Measurements from ENCODE around the gene RHOT2. TPM values are rescaled to one million over a fixed set of nuclear protein-coding genes. Genes with fewer than 3 reads are reported as not detected.
A peak's percentile ranks its signal among the peaks of the same experiment; 100 is the strongest.

Gene RHOT2
- total and polyA plus RNA-seq, 10 of the 15 experiments (the other 5 are each of a cell fraction or from before 2014, with no cell fraction given): 3.7 to 174 (median 69.8) TPM

DNA sequence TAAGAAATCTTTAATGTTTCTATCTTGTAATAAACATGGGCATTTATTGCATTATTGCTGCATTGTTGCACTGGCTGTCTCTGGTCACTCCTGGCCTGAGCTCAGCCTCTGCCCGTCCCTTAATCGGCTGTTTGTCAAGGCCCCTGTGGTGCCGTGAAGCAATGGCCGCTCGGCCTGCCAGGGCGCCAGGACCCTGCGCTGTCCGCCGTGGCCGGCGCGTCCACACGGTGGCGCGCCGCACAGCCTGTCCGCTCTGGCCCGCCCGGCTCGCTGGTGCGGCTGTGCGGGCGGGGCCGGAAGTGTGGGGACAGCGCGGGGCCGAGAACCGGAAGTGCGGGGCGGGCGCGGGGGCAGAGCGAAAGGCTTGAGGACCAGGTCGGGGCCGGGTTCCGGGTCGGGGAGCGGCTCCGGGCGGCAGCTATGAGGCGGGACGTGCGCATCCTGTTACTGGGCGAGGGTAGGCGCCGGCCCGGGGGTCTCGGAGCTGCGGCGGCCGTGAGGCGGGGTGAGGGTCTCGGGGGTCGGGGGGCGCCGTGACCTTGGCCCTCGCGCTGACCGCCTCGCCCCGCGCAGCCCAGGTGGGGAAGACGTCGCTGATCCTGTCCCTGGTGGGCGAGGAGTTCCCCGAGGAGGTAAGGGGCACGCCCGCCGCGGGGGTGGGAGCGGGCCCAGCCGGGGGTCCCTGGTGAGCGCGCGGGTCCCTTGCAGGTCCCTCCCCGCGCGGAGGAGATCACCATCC is at the start of gene RHOT2 (continued):
- TF ChIP-seq, protein P1, sequence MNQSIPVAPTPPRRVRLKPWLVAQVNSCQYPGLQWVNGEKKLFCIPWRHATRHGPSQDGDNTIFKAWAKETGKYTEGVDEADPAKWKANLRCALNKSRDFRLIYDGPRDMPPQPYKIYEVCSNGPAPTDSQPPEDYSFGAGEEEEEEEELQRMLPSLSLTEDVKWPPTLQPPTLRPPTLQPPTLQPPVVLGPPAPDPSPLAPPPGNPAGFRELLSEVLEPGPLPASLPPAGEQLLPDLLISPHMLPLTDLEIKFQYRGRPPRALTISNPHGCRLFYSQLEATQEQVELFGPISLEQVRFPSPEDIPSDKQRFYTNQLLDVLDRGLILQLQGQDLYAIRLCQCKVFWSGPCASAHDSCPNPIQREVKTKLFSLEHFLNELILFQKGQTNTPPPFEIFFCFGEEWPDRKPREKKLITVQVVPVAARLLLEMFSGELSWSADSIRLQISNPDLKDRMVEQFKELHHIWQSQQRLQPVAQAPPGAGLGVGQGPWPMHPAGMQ (IDR thresholded peaks at IDR 0.05; ENCODE audit: borderline replicate concordance): no peak
- TF ChIP-seq PAX5 (IDR thresholded peaks at IDR 0.05; ENCODE audit: borderline replicate concordance, low read depth, low read length): peak; percentile 36; the same call in 1 of the 2 replicates
- TF ChIP-seq CREB1 (IDR thresholded peaks at IDR 0.05; ENCODE audit: low read depth): peak; percentile 57; the same call in 1 of the 2 replicates
- peak; percentile 95 for TF ChIP-seq POLR2A (IDR thresholded peaks at IDR 0.05; ENCODE audit: low read depth, low read length)
- TF ChIP-seq SIX5 (IDR thresholded peaks at IDR 0.05; ENCODE audit: low read depth, low read length, severe bottlenecking): peak; percentile 47
- no peak for TF ChIP-seq BRCA1 (IDR thresholded peaks at IDR 0.05; ENCODE audit: low read depth, low read length)
- peak; percentile 75 for TF ChIP-seq BACH1 (IDR thresholded peaks at IDR 0.05; ENCODE audit: borderline replicate concordance)
- TF ChIP-seq MYC (IDR thresholded peaks at IDR 0.05; ENCODE audit: insufficient read depth, insufficient read length, insufficient replicate concordance, low read length, severe bottlenecking): peak; percentile 31
- TF ChIP-seq ZNF207 (IDR thresholded peaks at IDR 0.05; ENCODE audit: borderline replicate concordance): peak; percentile 96
- TF ChIP-seq KLF5 (IDR thresholded peaks at IDR 0.05; ENCODE audit: partially characterized antibody): peak; percentile 87
- no peak for TF ChIP-seq HDGF (IDR thresholded peaks at IDR 0.05)
- peak; percentile 99 for TF ChIP-seq SMARCA5 (IDR thresholded peaks at IDR 0.05)
- TF ChIP-seq SMC3 (IDR thresholded peaks at IDR 0.05; ENCODE audit: borderline replicate concordance, low read length): peak; percentile 34
- no peak for TF ChIP-seq ETV6 (conservative IDR thresholded peaks at IDR 0.05 in 1 of 2, IDR thresholded peaks at IDR 0.05 in 1 of 2; ENCODE audit: borderline replicate concordance in 1 of 2, low read depth in 1 of 2)
- TF ChIP-seq STAT1 (conservative IDR thresholded peaks at IDR 0.05): peak; percentile 87; the same call in 1 of the 2 replicates
- no peak for TF ChIP-seq FOS (IDR thresholded peaks at IDR 0.05; ENCODE audit: borderline replicate concordance, extremely low read depth, insufficient read length)
- TF ChIP-seq RUNX3 (IDR thresholded peaks at IDR 0.05; ENCODE audit: low read length): peak; percentile 69
- no peak for TF ChIP-seq REST (IDR thresholded peaks at IDR 0.05; ENCODE audit: low read depth, low read length)
- no peak for TF ChIP-seq RBBP5 (conservative IDR thresholded peaks at IDR 0.05)
- 0 out of 2 replicates have a peak, but pooled peaks have one; percentile 53 for TF ChIP-seq MLLT1 (IDR thresholded peaks at IDR 0.05)
- TF ChIP-seq MTA2 (IDR thresholded peaks at IDR 0.05; ENCODE audit: low read depth): no peak
- TF ChIP-seq RELA (IDR thresholded peaks at IDR 0.05; ENCODE audit: borderline replicate concordance, partially characterized antibody): peak; percentile 89
- no peak for TF ChIP-seq KDM1A (IDR thresholded peaks at IDR 0.05; ENCODE audit: borderline replicate concordance)

All from GM12878 (cell line).